Activated CD8-positive, alpha-beta memory T cell treated with anti-CD3 and anti-CD28 coated beads, Interleukin-2, amount 50 U/mL, for 4 hours (primary cell): ENCODE data around the gene TXNDC2.
"Not testable (repeated sequence)": the region's sequence is repeated elsewhere in the genome, so short reads cannot be mapped to it uniquely, and the experiment has no call there.

ENCODE experiments used
- DNase-seq: peaks from one replicate; pipeline ENCODE4 v3.0.0-alpha.2; 2020

TXNDC2 gene

GRCh38 chr18:9887992-9888391 is 2.2 kb downstream of the TXNDC2 start:
- DNase-seq: no peak

GRCh38 chr18:9890196-9890595 is 4.4 kb downstream of the TXNDC2 start:
- DNase-seq: no peak

GRCh38 chr18:9890957-9891356 is 5.2 kb downstream of the TXNDC2 start:
- DNase-seq: no peak

GRCh38 chr18:9891515-9891914 is 5.7 kb downstream of the TXNDC2 start:
- DNase-seq: not testable (repeated sequence)

GRCh38 chr18:9894454-9895068 is 8.8 kb downstream of the TXNDC2 start:
- no peak for DNase-seq

- DNase-seq: no peak
These were observed 11.4 kb downstream of the TXNDC2 start for GRCh38 chr18:9897129-9897528.

GRCh38 chr18:9897787-9898291 is 12.1 kb downstream of the TXNDC2 start:
- not testable (repeated sequence) for DNase-seq

GRCh38 chr18:9898792-9899549 is 13.2 kb downstream of the TXNDC2 start:
- DNase-seq: no peak

GRCh38 chr18:9899550-9899930 is 13.8 kb downstream of the TXNDC2 start:
- not testable (repeated sequence) for DNase-seq

- DNase-seq: no peak
These were observed 14.9 kb downstream of the TXNDC2 start for GRCh38 chr18:9900699-9901098.

- no peak for DNase-seq
These were observed 15.6 kb downstream of the TXNDC2 start for GRCh38 chr18:9901377-9901776.

- not testable (repeated sequence) for DNase-seq
These were observed 16.5 kb downstream of the TXNDC2 start for GRCh38 chr18:9902264-9902663.

GRCh38 chr18:9902832-9903231 is 17.1 kb downstream of the TXNDC2 start:
- DNase-seq: no peak

GRCh38 chr18:9905401-9905922 is 19.7 kb downstream of the TXNDC2 start:
- no peak for DNase-seq

GRCh38 chr18:9906481-9906880 is 20.7 kb downstream of the TXNDC2 start:
- no peak for DNase-seq

GRCh38 chr18:9907867-9908266 is 22.1 kb downstream of the TXNDC2 start:
- no peak for DNase-seq

- DNase-seq: no peak
These were observed 24.3 kb downstream of the TXNDC2 start for GRCh38 chr18:9910071-9910470.

- no peak for DNase-seq
These were observed 24.9 kb downstream of the TXNDC2 start for GRCh38 chr18:9910661-9911060.

- no peak for DNase-seq
These were observed 25.5 kb downstream of the TXNDC2 start for GRCh38 chr18:9911226-9911625.

GRCh38 chr18:9912285-9912684 is 26.5 kb downstream of the TXNDC2 start:
- not testable (repeated sequence) for DNase-seq

- no peak for DNase-seq
These were observed 27.4 kb downstream of the TXNDC2 start for GRCh38 chr18:9913151-9913525.

- peak; percentile 92 for DNase-seq
These were observed 28.0 kb downstream of the TXNDC2 start, which contains the start of gene VAPA for GRCh38 chr18:9913526-9914333. VAPA (plus strand) TSS chr18:9914016; CDS start chr18:9914257, 241 bp downstream.

GRCh38 chr18:9914334-9914583 is 28.5 kb downstream of the TXNDC2 start:
- DNase-seq: no peak
